ENCODE data around the gene KRI1. TPM values are rescaled to one million over a fixed set of nuclear protein-coding genes. Genes with fewer than 3 reads are reported as not detected.

KRI1 gene
- total RNA-seq, 1 experiment from 2014 or later = 57.4 TPM

DNA sequence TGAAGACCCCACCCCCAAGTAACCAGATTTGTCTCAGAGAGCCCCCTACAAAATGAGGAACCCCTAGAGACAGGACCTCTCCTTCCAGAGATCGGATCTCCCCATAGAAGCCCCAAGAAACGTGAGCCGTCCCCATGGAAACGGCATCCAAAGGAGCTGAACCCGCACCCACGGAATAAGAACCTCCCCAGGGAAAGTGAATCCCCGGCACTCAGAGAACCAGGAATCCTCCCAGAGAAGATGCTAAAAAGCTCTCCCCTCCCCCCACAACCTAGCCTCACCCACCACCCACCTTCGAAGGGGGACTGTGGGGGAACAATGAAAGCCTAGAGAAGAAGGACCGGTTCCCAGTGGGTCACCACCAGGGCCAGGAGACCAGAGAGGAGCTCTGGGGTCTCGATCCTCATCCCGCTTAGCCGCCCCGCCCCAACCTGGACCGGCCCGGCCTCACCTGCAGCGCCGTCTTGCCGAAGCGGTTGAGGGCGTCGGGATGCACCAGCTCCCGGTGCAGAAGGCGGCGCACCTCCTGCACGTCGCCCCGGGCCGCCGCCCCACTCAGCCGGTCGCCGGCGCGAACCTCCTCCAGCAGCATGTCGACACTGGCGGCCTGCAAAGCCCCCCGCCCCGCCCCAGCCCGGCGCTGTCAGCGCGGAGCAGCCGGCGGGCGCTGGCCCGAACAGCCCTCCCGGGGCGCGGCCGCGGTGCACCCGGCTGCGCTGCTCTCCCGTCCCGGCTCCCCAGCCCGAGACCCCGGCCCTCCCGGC is 2.4 kb upstream of the KRI1 start:
- TF ChIP-seq, protein P1, sequence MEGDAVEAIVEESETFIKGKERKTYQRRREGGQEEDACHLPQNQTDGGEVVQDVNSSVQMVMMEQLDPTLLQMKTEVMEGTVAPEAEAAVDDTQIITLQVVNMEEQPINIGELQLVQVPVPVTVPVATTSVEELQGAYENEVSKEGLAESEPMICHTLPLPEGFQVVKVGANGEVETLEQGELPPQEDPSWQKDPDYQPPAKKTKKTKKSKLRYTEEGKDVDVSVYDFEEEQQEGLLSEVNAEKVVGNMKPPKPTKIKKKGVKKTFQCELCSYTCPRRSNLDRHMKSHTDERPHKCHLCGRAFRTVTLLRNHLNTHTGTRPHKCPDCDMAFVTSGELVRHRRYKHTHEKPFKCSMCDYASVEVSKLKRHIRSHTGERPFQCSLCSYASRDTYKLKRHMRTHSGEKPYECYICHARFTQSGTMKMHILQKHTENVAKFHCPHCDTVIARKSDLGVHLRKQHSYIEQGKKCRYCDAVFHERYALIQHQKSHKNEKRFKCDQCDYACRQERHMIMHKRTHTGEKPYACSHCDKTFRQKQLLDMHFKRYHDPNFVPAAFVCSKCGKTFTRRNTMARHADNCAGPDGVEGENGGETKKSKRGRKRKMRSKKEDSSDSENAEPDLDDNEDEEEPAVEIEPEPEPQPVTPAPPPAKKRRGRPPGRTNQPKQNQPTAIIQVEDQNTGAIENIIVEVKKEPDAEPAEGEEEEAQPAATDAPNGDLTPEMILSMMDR (conservative IDR thresholded peaks at IDR 0.05) = no peak
- H3K79me2 ChIP-seq (ENCODE audit: insufficient read depth, low read length) = no peaks in the 10 kb centered on the region
- H3K18ac ChIP-seq (ENCODE audit: insufficient read length, low read depth, low read length) = no peak overlapping the region
- no peak overlapping the region for H3K4ac ChIP-seq (ENCODE audit: low read depth, low read length)
- no peak overlapping the region for H3K27ac ChIP-seq (ENCODE audit: insufficient read length, low read depth, low read length)
- Mint-ChIP-seq H3K4me3 (peak overlapping the region; percentile 81 to 90), H3K36me3 (ENCODE audit: insufficient read depth in 1 of 3, low read depth in 3 of 3) (peaks cover 4 to 13% (median 7%) of the 10 kb centered on the region in 3 experiments; a peak in 6 of 7 replicates), H3K9me3 (no peaks in the 10 kb centered on the region), H3K27me3 (ENCODE audit: low read depth) (peaks cover 16% of the 10 kb centered on the region), H3K27ac (peak overlapping the region in 2 of 3 experiments; percentile 49 to 68; a peak in 3 of 7 replicates), H3K4me1 (peaks cover 33 to 39% of the 10 kb centered on the region in 2 experiments)
- no peak overlapping the region for H3T11ph ChIP-seq (ENCODE audit: low read length)
- no peak overlapping the region for H2BK120ac ChIP-seq (ENCODE audit: low read depth, low read length, poor library complexity, severe bottlenecking)
- no peak overlapping the region for H2BK20ac ChIP-seq (ENCODE audit: low read depth, low read length, poor library complexity, severe bottlenecking)
- no peak overlapping the region for H4K5ac ChIP-seq (ENCODE audit: insufficient read length, low read depth, low read length)
- peak overlapping the region; percentile 71 for H3K4me2 ChIP-seq (ENCODE audit: insufficient read depth, insufficient read length, low read length)
- no CpG with 5 or more reads among the region's 58 CpGs for WGBS (ENCODE audit: extremely low coverage, insufficient read length, low lambda C conversion rate)
- no peaks in the 10 kb centered on the region for H3K4me1 ChIP-seq (ENCODE audit: insufficient read depth, low read length)
- no peak overlapping the region for H2BK5ac ChIP-seq (ENCODE audit: insufficient read length, low read length)
- H4K91ac ChIP-seq (ENCODE audit: insufficient read length, low read depth, low read length) = no peak overlapping the region
- peak; percentile 69 for DNase-seq
- H2BK15ac ChIP-seq (ENCODE audit: low read depth, low read length) = no peak overlapping the region
- no peaks in the 10 kb centered on the region for H3K79me1 ChIP-seq (ENCODE audit: insufficient read depth, low read depth, low read length, poor library complexity, severe bottlenecking)
- no peak overlapping the region for H2AFZ ChIP-seq (ENCODE audit: low read length)
- H2AK5ac ChIP-seq (ENCODE audit: insufficient read length, low read length) = no peak overlapping the region
- no peaks in the 10 kb centered on the region for H3K27me3 ChIP-seq (ENCODE audit: insufficient read depth, low read length)
- no peak overlapping the region for H2BK12ac ChIP-seq (ENCODE audit: insufficient read length, low read depth, low read length)
- H3K23ac ChIP-seq (ENCODE audit: insufficient read length, low read depth, low read length) = no peak overlapping the region
- H3K9me3 ChIP-seq (ENCODE audit: control insufficient read depth, low read depth, low read length) = no peaks in the 10 kb centered on the region
- peaks cover 10% of the 10 kb centered on the region for H3K23me2 ChIP-seq (ENCODE audit: insufficient read length, low read depth, low read length, poor library complexity, severe bottlenecking)
- H3K9ac ChIP-seq (ENCODE audit: extremely low read depth, insufficient read length, low read length) = no peak overlapping the region
- no peaks in the 10 kb centered on the region for H4K20me1 ChIP-seq (ENCODE audit: control insufficient read depth, insufficient read depth, insufficient read length)
- H4K8ac ChIP-seq (replicated peaks; ENCODE audit: insufficient read length, low read depth, low read length) = no peak overlapping the region
- H3K14ac ChIP-seq (ENCODE audit: insufficient read depth, low read length) = no peak overlapping the region
- H3K56ac ChIP-seq (ENCODE audit: insufficient read length, low read depth, low read length) = no peak overlapping the region
